T-helper 1 cell treated with Interleukin-12 subunit alpha and Interleukin-12 subunit beta and Interleukin-4 antibody, amounts not matched to agents 30 μg/mL and 1 μg/mL, for 36 hours (primary cell): Measurements from ENCODE around the gene G2E3.
A peak's percentile ranks its signal among the peaks of the same experiment; 100 is the strongest.
"Not testable (repeated sequence)": the region's sequence is repeated elsewhere in the genome, so short reads cannot be mapped to it uniquely, and the experiment has no call there.

Source experiments
- H3K27ac Mint-ChIP-seq: one replicate; pipeline ENCODE4 v1.8.0; 2021; ENCODE audit warnings: mild to moderate bottlenecking, mixed read lengths
- H3K27me3 Mint-ChIP-seq: one replicate; pipeline ENCODE4 v1.8.0; 2021; ENCODE audit warnings: low read depth, mixed read lengths
- H3K36me3 Mint-ChIP-seq: one replicate; pipeline ENCODE4 v1.8.0; 2021; ENCODE audit warnings: low read depth, mixed read lengths
- H3K4me1 Mint-ChIP-seq: one replicate; pipeline ENCODE4 v1.8.0; 2021; ENCODE audit warnings: low read depth, mixed read lengths
- H3K4me3 Mint-ChIP-seq: one replicate; pipeline ENCODE4 v1.8.0; 2021; ENCODE audit warnings: mild to moderate bottlenecking, moderate library complexity, mixed read lengths
- H3K9me3 Mint-ChIP-seq: one replicate; pipeline ENCODE4 v1.8.0; 2021; ENCODE audit warnings: mixed read lengths

Gene G2E3

GRCh38 chr14:30574777-30575176 lies 15.8 kb downstream of the G2E3 start:
- not testable (repeated sequence) for H3K4me3 Mint-ChIP-seq, H3K27me3 Mint-ChIP-seq, H3K27ac Mint-ChIP-seq, H3K9me3 Mint-ChIP-seq
- Mint-ChIP-seq H3K4me1 (peaks cover 45% of the 10 kb centered on the region), H3K36me3 (peaks cover 14% of the 10 kb centered on the region)

GRCh38 chr14:30576333-30576732 lies 17.4 kb downstream of the G2E3 start:
- H3K4me3 Mint-ChIP-seq, H3K27ac Mint-ChIP-seq, H3K9me3 Mint-ChIP-seq, H3K27me3 Mint-ChIP-seq: not testable (repeated sequence)
- peaks cover 33% of the 10 kb centered on the region for H3K4me1 Mint-ChIP-seq
- peaks cover 14% of the 10 kb centered on the region for H3K36me3 Mint-ChIP-seq

GRCh38 chr14:30580616-30581282 lies 21.8 kb downstream of the G2E3 start:
- Mint-ChIP-seq H3K4me1 (peaks cover 20% of the 10 kb centered on the region), H3K36me3 (peaks cover 34% of the 10 kb centered on the region), H3K4me3 (no peak overlapping the region), H3K27ac (no peak overlapping the region), H3K9me3 (peaks cover 22% of the 10 kb centered on the region), H3K27me3 (no peaks in the 10 kb centered on the region)

- Mint-ChIP-seq H3K9me3 (peaks cover 23% of the 10 kb centered on the region), H3K27ac (no peak overlapping the region), H3K4me3 (no peak overlapping the region), H3K4me1 (peaks cover 18% of the 10 kb centered on the region), H3K36me3 (peaks cover 38% of the 10 kb centered on the region), H3K27me3 (no peaks in the 10 kb centered on the region)
Measured at GRCh38 chr14:30581283-30581625, 22.3 kb downstream of the G2E3 start.

GRCh38 chr14:30582376-30582775 lies 23.4 kb downstream of the G2E3 start:
- peaks cover 16% of the 10 kb centered on the region for H3K4me1 Mint-ChIP-seq
- H3K9me3 Mint-ChIP-seq, result peaks cover 23% of the 10 kb centered on the region
- no peak overlapping the region for H3K27ac Mint-ChIP-seq
- H3K4me3 Mint-ChIP-seq, result no peak overlapping the region
- H3K27me3 Mint-ChIP-seq, result no peaks in the 10 kb centered on the region
- H3K36me3 Mint-ChIP-seq, result peaks cover 40% of the 10 kb centered on the region

GRCh38 chr14:30584058-30584630 lies 25.2 kb downstream of the G2E3 start:
- peaks cover 15% of the 10 kb centered on the region for H3K4me1 Mint-ChIP-seq
- peaks cover 39% of the 10 kb centered on the region for H3K36me3 Mint-ChIP-seq
- no peaks in the 10 kb centered on the region for H3K27me3 Mint-ChIP-seq
- no peak overlapping the region for H3K27ac Mint-ChIP-seq
- H3K4me3 Mint-ChIP-seq, result no peak overlapping the region
- peaks cover 23% of the 10 kb centered on the region for H3K9me3 Mint-ChIP-seq

- Mint-ChIP-seq H3K9me3 (peaks cover 23% of the 10 kb centered on the region), H3K27me3 (no peaks in the 10 kb centered on the region), H3K36me3 (peaks cover 48% of the 10 kb centered on the region), H3K27ac (no peak overlapping the region), H3K4me3 (no peak overlapping the region), H3K4me1 (peaks cover 15% of the 10 kb centered on the region)
Measured at GRCh38 chr14:30585204-30585603, 26.2 kb downstream of the G2E3 start.

- Mint-ChIP-seq H3K36me3 (peaks cover 56% of the 10 kb centered on the region), H3K27me3 (no peaks in the 10 kb centered on the region), H3K27ac (no peak overlapping the region), H3K4me3 (no peak overlapping the region), H3K4me1 (peaks cover 17% of the 10 kb centered on the region), H3K9me3 (peaks cover 23% of the 10 kb centered on the region)
Measured at GRCh38 chr14:30587141-30587540, 28.2 kb downstream of the G2E3 start.

- H3K9me3 Mint-ChIP-seq, result peaks cover 15% of the 10 kb centered on the region
- H3K4me3 Mint-ChIP-seq, result no peak overlapping the region
- no peaks in the 10 kb centered on the region for H3K27me3 Mint-ChIP-seq
- H3K27ac Mint-ChIP-seq, result peak overlapping the region; percentile 14
- peaks cover 15% of the 10 kb centered on the region for H3K4me1 Mint-ChIP-seq
- peaks cover 42% of the 10 kb centered on the region for H3K36me3 Mint-ChIP-seq
Measured at GRCh38 chr14:30588873-30589272, 29.9 kb downstream of the G2E3 start.

GRCh38 chr14:30596935-30597334 lies 38.0 kb downstream of the G2E3 start:
- H3K4me1 Mint-ChIP-seq, result peaks cover 2% of the 10 kb centered on the region

GRCh38 chr14:30597504-30597903 lies 38.5 kb downstream of the G2E3 start:
- H3K36me3 Mint-ChIP-seq, result peaks cover 20% of the 10 kb centered on the region
- H3K4me1 Mint-ChIP-seq, result peaks cover 2% of the 10 kb centered on the region
- no peak overlapping the region for H3K4me3 Mint-ChIP-seq
- no peaks in the 10 kb centered on the region for H3K27me3 Mint-ChIP-seq
- H3K9me3 Mint-ChIP-seq, result no peaks in the 10 kb centered on the region
- H3K27ac Mint-ChIP-seq, result no peak overlapping the region

More at GRCh38 chr14:30596935-30597334, 38.0 kb downstream of the G2E3 start:
- no peaks in the 10 kb centered on the region for H3K27me3 Mint-ChIP-seq
- H3K27ac Mint-ChIP-seq, result no peak overlapping the region
- H3K4me3 Mint-ChIP-seq, result no peak overlapping the region
- no peaks in the 10 kb centered on the region for H3K9me3 Mint-ChIP-seq
- H3K36me3 Mint-ChIP-seq, result peaks cover 22% of the 10 kb centered on the region

GRCh38 chr14:30600922-30601918 lies 42.3 kb downstream of the G2E3 start:
- no peak overlapping the region for H3K27ac Mint-ChIP-seq
- peaks cover 28% of the 10 kb centered on the region for H3K36me3 Mint-ChIP-seq
- H3K4me1 Mint-ChIP-seq, result peaks cover 2% of the 10 kb centered on the region
- H3K27me3 Mint-ChIP-seq, result no peaks in the 10 kb centered on the region
- H3K4me3 Mint-ChIP-seq, result no peak overlapping the region
- no peaks in the 10 kb centered on the region for H3K9me3 Mint-ChIP-seq

- Mint-ChIP-seq H3K4me1 (no peaks in the 10 kb centered on the region), H3K27me3 (no peaks in the 10 kb centered on the region), H3K27ac (no peak overlapping the region), H3K36me3 (peaks cover 26% of the 10 kb centered on the region), H3K4me3 (no peak overlapping the region), H3K9me3 (no peaks in the 10 kb centered on the region)
Measured at GRCh38 chr14:30603402-30603801, 44.4 kb downstream of the G2E3 start.

- H3K9me3 Mint-ChIP-seq, H3K27ac Mint-ChIP-seq, H3K27me3 Mint-ChIP-seq, H3K4me1 Mint-ChIP-seq, H3K4me3 Mint-ChIP-seq: not testable (repeated sequence)
- H3K36me3 Mint-ChIP-seq, result peaks cover 29% of the 10 kb centered on the region
Measured at GRCh38 chr14:30604696-30605095, 45.7 kb downstream of the G2E3 start.
